HCT116 (cell line): ENCODE results near the gene SERGEF. TPM values are rescaled to one million over a fixed set of nuclear protein-coding genes. Genes with fewer than 3 reads are reported as not detected.

Source experiments
- ATAC-seq: fragments of 200-7000 bp; cut with Tn5 transposase; 2 replicates; pipeline ENCODE4 v1.9.1; 2020; ENCODE audit warnings: mild to moderate bottlenecking, moderate library complexity
- BruUV-seq: library from RNA; stranded (reverse); fragments of 400-500 nt; replicated peaks from 2 replicates; lab custom pipeline; 2021; lab: Mats Ljungman, UMichigan
- CTCF ChIA-PET: fragments of 300-600 bp; sonication (Branson Sonifier 250); formaldehyde crosslinking; loops from one replicate; lab custom pipeline; 2021; ENCODE audit warnings: antibody characterized with exemption; lab: Charles Lee
- POLR2A ChIA-PET: fragments of 300-600, 350-600 bp; sonication (Branson Sonifier 250); formaldehyde crosslinking; loops from one replicate; lab custom pipeline; 2021; ENCODE audit warnings: antibody characterized with exemption; lab: Charles Lee
- RAD21 ChIA-PET, 2 experiments: fragments of 300-600 bp; sonication (Branson Sonifier 250); formaldehyde crosslinking; loops; one replicate each; lab custom pipeline; 2023; ENCODE audit warnings: low total read pairs in 2 of 2; ENCODE audit not compliant: uncharacterized antibody in 2 of 2, unreplicated experiment in 2 of 2, low non-redundant PET in 1 of 2; lab: Charles Lee
- DNase-seq: peaks from one replicate; pipeline ENCODE4 v3.0.0-alpha.2; 2010; ENCODE audit warnings: low read depth, low spot score
- H2AFZ ChIP-seq: fragments of 200-600 bp; shearing (Covaris generic), sonication (generic); 2 replicates; pipeline ENCODE4 v1.6.1; 2017; ENCODE audit warnings: low read depth, mixed run types, mixed read lengths, antibody characterized with exemption, low read length; ENCODE audit not compliant: poor library complexity, severe bottlenecking
- H3K27ac ChIP-seq: 2 replicates; pipeline ENCODE4 v1.5.1; 2012; ENCODE audit warnings: low read depth, low read length
- H3K27me3 ChIP-seq: fragments of 200-600 bp; sonication (generic); 2 replicates; pipeline ENCODE4 v1.6.1; 2016; ENCODE audit warnings: mixed run types, low read length, mixed read lengths; ENCODE audit not compliant: insufficient read depth
- H3K36me3 ChIP-seq, 2 experiments: fragments of 200-500 bp in 1 of 2; fragments of 200-600 bp in 1 of 2; sonication (Bioruptor generic) in 1 of 2; sonication (generic) in 1 of 2; 2 replicates each; pipeline versions ENCODE4 v1.5.1 to v1.6.1; 2014 to 2016; ENCODE audit warnings: low read length in 2 of 2, inconsistent platforms in 1 of 2, mixed read lengths in 1 of 2, mixed run types in 1 of 2; ENCODE audit not compliant: insufficient read depth in 2 of 2, control insufficient read depth in 1 of 2
- H3K4me1 ChIP-seq, 2 experiments: fragments of 200-600 bp in 1 of 2; sonication (generic) in 1 of 2; 2 replicates each; pipeline versions ENCODE4 v1.5.1 to v1.6.1; 2012 to 2017; ENCODE audit warnings: low read length in 2 of 2, inconsistent platforms in 1 of 2, mild to moderate bottlenecking in 1 of 2, mixed read lengths in 1 of 2, mixed run types in 1 of 2, moderate library complexity in 1 of 2; ENCODE audit not compliant: insufficient read depth in 2 of 2, control insufficient read depth in 1 of 2
- H3K4me2 ChIP-seq: fragments of 200-600 bp; sonication (generic); 2 replicates; pipeline ENCODE4 v1.6.1; 2017; ENCODE audit warnings: mixed run types, low read length, mixed read lengths
- H3K4me3 ChIP-seq, 2 experiments: fragments of 200-600 bp in 1 of 2; sonication (generic) in 1 of 2; replicated peaks in 1 of 2; 2 replicates each; pipeline ENCODE4 v1.5.1; 2011 to 2016; ENCODE audit warnings: low read length in 2 of 2, control low read depth in 1 of 2, low read depth in 1 of 2, mild to moderate bottlenecking in 1 of 2, mixed read lengths in 1 of 2, mixed run types in 1 of 2
- H3K79me2 ChIP-seq: fragments of 200-600 bp; sonication (generic); 2 replicates; pipeline ENCODE4 v1.6.1; 2017; ENCODE audit warnings: mild to moderate bottlenecking, mixed run types, low read length, moderate library complexity, mixed read lengths; ENCODE audit not compliant: insufficient read depth
- H3K9ac ChIP-seq: fragments of 200-600 bp; sonication (generic); 2 replicates; pipeline ENCODE4 v1.6.1; 2016; ENCODE audit warnings: low read length, mixed read lengths
- H3K9me2 ChIP-seq: fragments of 200-600 bp; sonication (generic), shearing (Covaris generic); 2 replicates; pipeline ENCODE4 v1.6.1; 2017; ENCODE audit warnings: mixed run types, mild to moderate bottlenecking, moderate library complexity; ENCODE audit not compliant: insufficient read depth
- H3K9me3 ChIP-seq, 2 experiments: fragments of 200-500 bp in 1 of 2; fragments of 200-600 bp in 1 of 2; sonication (Bioruptor generic) in 1 of 2; sonication (generic) in 1 of 2; 2 replicates each; pipeline ENCODE4 v1.6.1; 2014 to 2017; ENCODE audit warnings: low read length in 2 of 2, mixed read lengths in 2 of 2, inconsistent platforms in 1 of 2, low read depth in 1 of 2, mild to moderate bottlenecking in 1 of 2, mixed run types in 1 of 2, moderate library complexity in 1 of 2; ENCODE audit not compliant: control insufficient read depth in 1 of 2, insufficient read depth in 1 of 2
- H4K20me1 ChIP-seq: fragments of 200-600 bp; sonication (generic), shearing (Covaris generic); 2 replicates; pipeline ENCODE4 v1.6.1; 2017; ENCODE audit warnings: mixed run types, mild to moderate bottlenecking, moderate library complexity; ENCODE audit not compliant: insufficient read depth
- ATF3 ChIP-seq: IDR thresholded peaks from 2 replicates; pipeline ENCODE4 v1.6.1; 2012
- EGR1 ChIP-seq: IDR thresholded peaks from 2 replicates; pipeline ENCODE4 v1.6.1; 2012; ENCODE audit warnings: low read depth
- ELF1 ChIP-seq: IDR thresholded peaks from 2 replicates; pipeline ENCODE4 v1.6.1; 2012; ENCODE audit warnings: low read depth, borderline replicate concordance
- EZH2phosphoT487 ChIP-seq: fragments of 200-600 bp; IDR thresholded peaks from 2 replicates; pipeline ENCODE4 v1.6.1; 2018; ENCODE audit warnings: antibody characterized with exemption, borderline replicate concordance
- FOSL1 ChIP-seq: IDR thresholded peaks from 2 replicates; pipeline ENCODE4 v1.6.1; 2012; ENCODE audit warnings: low read depth
- POLR2AphosphoS5 ChIP-seq: IDR thresholded peaks from 2 replicates; pipeline ENCODE4 v1.6.1; 2011; ENCODE audit warnings: mild to moderate bottlenecking, low read depth, low read length, moderate library complexity
- REST ChIP-seq: IDR thresholded peaks from 2 replicates; pipeline ENCODE4 v1.6.1; 2012; ENCODE audit warnings: low read depth
- SIN3A ChIP-seq: IDR thresholded peaks from 2 replicates; pipeline ENCODE4 v1.6.1; 2012; ENCODE audit warnings: low read depth
- YY1 ChIP-seq: IDR thresholded peaks from 2 replicates; pipeline ENCODE4 v1.6.1; 2011; ENCODE audit warnings: low read length, low read depth, moderate library complexity, mild to moderate bottlenecking; ENCODE audit not compliant: insufficient replicate concordance; ENCODE audit errors: extremely low read depth
- ZFX ChIP-seq: fragments of 450-650 bp; IDR thresholded peaks from 2 replicates; pipeline ENCODE4 v1.6.1; 2017
- ZNF274 ChIP-seq: fragments of 200-500 bp; sonication (Bioruptor generic); IDR thresholded peaks from 2 replicates; pipeline ENCODE4 v1.6.1; 2014; ENCODE audit warnings: mild to moderate bottlenecking, low read depth, low read length, inconsistent platforms
- intact Hi-C: fragments of 100-400 bp; cut with micrococcal nuclease; formaldehyde crosslinking; loops from 2 replicates; pipeline ENCODE4 v1.10.0; 2022
- total RNA-seq: library from RNA; stranded (reverse); gene quantifications from one replicate; pipeline ENCODE4 v1.2.1, GENCODE V29; 2021; ENCODE audit not compliant: unreplicated experiment
- TF ChIP-seq, protein P1 (sequence below): IDR thresholded peaks from 2 replicates; pipeline ENCODE4 v1.6.1; 2012
- TF ChIP-seq, protein P2 (sequence below): IDR thresholded peaks from 2 replicates; pipeline ENCODE4 v1.6.1; 2011; ENCODE audit warnings: mild to moderate bottlenecking, low read length, moderate library complexity; ENCODE audit not compliant: insufficient replicate concordance; ENCODE audit errors: extremely low read depth

The SERGEF gene
- total RNA-seq, 1 experiment from 2014 or later, result 32.8 TPM

DNA sequence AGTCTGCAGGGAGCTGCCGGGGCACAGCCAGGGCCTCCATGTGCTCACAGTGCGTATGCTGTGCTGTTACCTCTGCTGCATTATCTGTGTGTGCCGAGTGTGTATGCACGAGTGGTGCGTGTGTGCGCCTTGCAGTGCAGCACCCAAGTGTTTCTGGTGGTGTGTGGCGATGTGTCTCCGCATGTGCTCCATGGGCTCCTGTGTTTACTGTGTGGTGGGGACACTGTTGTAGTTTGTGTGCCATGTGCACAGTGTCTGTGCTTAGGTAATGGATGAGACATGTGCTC, 246.8 kb downstream of the SERGEF start:
- DNase-seq, result no peak
- Histone ChIP-seq H3K4me1 (peaks cover 3 to 6% of the 10 kb centered on the region in 2 experiments; a peak in 3 of 4 replicates), H3K27ac (no peak overlapping the region), H3K27me3 (no peaks in the 10 kb centered on the region), H3K36me3 (no peaks in the 10 kb centered on the region), H3K79me2 (no peaks in the 10 kb centered on the region), H3K4me2 (no peak overlapping the region), H2AFZ (no peak overlapping the region), H4K20me1 (no peaks in the 10 kb centered on the region), H3K4me3 (no peak overlapping the region), H3K9ac (no peak overlapping the region), H3K9me3 (no peaks in the 10 kb centered on the region), H3K9me2 (no peaks in the 10 kb centered on the region)
- CTCF ChIA-PET, result interaction anchor here (1.0 to 1.9 kb wide), 10 partner anchors 35 to 220 kb away, joined by 3 to 8 read pairs (median 6); no protein-coding TSS in a partner anchor
- RAD21 ChIA-PET, result no interaction called here
- BruUV-seq, result no TSS peak
- TF ChIP-seq YY1, result no peak
- no peak for TF ChIP-seq EGR1
- TF ChIP-seq, protein P1, sequence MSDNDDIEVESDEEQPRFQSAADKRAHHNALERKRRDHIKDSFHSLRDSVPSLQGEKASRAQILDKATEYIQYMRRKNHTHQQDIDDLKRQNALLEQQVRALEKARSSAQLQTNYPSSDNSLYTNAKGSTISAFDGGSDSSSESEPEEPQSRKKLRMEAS, result no peak
- TF ChIP-seq EZH2phosphoT487, result no peak
- no peak for TF ChIP-seq ZNF274
- no peak for TF ChIP-seq REST
- TF ChIP-seq POLR2AphosphoS5, result no peak
- TF ChIP-seq, protein P2, sequence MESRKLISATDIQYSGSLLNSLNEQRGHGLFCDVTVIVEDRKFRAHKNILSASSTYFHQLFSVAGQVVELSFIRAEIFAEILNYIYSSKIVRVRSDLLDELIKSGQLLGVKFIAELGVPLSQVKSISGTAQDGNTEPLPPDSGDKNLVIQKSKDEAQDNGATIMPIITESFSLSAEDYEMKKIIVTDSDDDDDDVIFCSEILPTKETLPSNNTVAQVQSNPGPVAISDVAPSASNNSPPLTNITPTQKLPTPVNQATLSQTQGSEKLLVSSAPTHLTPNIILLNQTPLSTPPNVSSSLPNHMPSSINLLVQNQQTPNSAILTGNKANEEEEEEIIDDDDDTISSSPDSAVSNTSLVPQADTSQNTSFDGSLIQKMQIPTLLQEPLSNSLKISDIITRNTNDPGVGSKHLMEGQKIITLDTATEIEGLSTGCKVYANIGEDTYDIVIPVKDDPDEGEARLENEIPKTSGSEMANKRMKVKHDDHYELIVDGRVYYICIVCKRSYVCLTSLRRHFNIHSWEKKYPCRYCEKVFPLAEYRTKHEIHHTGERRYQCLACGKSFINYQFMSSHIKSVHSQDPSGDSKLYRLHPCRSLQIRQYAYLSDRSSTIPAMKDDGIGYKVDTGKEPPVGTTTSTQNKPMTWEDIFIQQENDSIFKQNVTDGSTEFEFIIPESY, result no peak
- no peak for TF ChIP-seq SIN3A
- TF ChIP-seq FOSL1, result no peak
- no peak for TF ChIP-seq ATF3
- no peak for TF ChIP-seq ZFX
- no peak for TF ChIP-seq ELF1
- no peak for ATAC-seq
- POLR2A ChIA-PET, result no interaction called here
- intact Hi-C loops, result no loop called here
